GM18867 (cell line): Measurements from ENCODE around the gene CCNB1.
"Not testable (repeated sequence)": the region's sequence is repeated elsewhere in the genome, so short reads cannot be mapped to it uniquely, and the experiment has no call there.

ENCODE experiments used
- ATAC-seq: cut with Tn5 transposase; IDR thresholded peaks from one replicate; pipeline ENCODE4 v1.9.1; 2021; ENCODE audit warnings: mild to moderate bottlenecking, moderate library complexity; ENCODE audit not compliant: unreplicated experiment

Gene CCNB1

GRCh38 chr5:69181659-69182293 lies 14.8 kb downstream of the CCNB1 start:
- not testable (repeated sequence) for ATAC-seq

DNA sequence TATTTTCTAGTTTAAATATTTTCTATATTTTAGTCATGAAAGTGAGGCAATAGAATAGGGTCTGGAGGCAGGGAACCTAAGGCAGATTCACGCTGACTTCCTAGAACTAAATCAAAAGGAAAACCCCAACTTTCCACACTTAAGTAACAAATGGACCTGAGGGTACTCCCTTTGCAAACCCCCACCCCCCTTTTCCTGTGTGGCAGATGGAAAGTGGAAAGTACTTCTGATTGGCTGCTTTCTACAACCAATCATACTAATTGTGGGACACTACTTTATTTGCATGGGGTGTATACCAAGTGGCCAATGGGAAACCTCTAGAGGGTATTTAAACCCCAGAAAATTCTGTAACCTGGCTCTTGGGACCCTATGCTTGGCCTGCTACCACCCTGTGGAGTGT lies 17.7 kb downstream of the CCNB1 start:
- ATAC-seq: no peak

GRCh38 chr5:69187342-69187741 lies 20.4 kb downstream of the CCNB1 start:
- no peak for ATAC-seq

DNA sequence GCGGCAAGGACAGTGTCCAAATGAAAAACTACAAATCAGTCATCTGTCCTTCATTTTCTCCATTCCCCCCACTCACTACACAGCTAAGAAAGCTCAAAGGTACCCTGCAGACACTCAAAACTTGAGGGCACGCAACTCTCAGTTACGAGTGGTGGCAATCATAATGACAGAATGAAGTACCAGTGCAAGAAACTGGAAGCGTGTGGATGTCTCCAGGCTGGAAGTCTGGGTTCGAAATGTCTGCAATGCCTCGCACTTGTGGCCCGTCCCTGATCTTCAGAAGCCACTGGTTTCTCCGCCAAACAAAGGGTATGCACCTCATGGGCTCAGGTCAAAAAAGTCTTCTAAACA lies 21.8 kb downstream of the CCNB1 start:
- no peak for ATAC-seq

DNA sequence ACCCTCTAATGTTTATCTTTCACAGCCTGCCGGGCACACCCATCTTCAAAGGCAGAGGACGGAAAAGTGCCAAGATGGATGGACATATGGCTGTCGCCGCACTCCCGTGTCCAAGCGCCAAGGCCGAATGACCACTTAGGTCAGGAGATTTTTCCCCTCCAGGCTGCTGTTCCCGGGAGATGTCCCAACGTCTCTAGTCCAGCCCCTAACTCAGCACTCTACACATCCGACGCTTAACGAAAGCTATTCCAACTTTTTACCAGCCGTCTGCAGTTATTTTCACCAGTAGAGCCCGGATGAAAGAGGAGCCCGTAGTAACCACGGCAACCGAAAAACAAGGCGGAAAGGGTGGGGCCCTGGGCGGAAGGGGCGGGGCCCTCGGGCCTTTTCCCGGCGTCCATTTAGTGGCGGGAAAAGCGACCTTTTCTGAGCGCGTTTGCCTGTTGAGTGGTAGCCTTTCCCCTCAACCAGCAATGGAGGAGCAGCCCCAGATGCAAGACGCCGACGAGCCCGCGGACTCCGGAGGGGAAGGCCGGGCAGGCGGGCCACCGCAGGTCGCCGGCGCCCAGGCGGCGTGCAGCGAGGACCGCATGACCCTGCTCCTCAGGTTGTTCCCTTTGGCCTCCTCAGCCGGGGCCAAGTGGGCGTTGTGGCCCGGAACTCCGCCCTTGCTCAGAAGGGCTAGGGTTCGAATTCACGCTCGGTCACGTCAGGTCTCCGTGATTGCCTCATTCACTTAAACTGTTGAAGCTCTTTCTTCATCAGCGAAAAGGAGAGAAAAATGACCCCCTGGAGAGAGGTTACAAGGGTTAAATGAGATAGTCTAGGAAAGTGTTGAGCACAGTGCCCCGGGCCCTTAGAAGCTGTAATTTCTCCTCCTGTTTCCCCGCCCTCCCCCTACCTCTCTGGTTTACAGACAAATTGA lies 22.5 kb downstream of the CCNB1 start, which contains the start of gene CENPH:
TSS of gene CENPH (plus strand) at position 422 of the 925 bp plus-strand sequence. CDS start at position 474, 52 bp downstream.
- ATAC-seq: peak; percentile 97

DNA sequence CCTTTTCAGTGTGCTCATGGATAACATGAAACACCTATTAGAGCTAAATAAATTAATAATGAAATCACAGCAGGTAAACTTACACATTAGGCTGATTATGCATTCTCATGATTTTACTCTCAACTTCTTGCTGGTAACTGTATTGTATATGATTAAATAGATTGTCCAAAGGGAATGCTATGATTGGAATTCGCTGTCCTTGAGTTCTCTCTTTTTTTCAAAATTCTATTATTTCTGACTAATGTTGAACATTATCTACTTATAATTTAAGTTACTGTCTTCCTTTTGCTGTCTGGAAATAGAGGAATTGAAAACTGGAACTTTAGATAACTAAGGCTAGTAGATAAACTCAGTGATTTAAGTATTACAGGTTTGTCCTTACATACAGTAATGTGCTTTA lies 35.5 kb downstream of the CCNB1 start:
- no peak for ATAC-seq

DNA sequence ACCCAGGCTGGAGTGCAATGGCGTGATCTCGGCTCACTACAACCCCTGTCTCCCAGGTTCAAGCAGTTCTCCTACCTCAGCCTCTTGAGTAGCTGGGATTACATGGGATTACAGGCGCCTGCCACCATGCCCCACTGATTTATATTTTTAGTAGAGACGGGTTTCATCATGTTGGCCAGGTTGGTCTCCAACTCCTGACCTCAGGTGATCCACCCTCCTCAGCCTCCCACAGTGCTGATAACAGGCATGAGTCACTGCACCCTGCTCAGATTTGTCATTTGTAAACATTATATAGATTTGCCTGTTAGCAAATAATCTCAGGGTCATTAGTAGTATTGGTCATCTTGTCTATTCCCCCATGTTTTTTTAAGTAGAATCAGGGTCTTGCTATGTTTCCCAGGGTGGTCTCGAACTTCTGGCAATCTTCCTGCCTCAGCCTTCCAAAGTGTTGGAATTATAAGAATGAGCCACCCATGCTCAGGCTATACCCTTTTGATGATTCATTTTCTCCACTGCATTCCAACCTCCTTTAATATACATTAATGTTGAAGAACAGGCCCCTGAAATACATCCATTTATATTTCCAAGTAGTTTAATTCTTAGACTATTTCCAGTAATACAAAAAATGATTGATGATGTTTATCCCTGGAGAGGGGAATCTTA lies 39.7 kb downstream of the CCNB1 start:
- no peak for ATAC-seq

GRCh38 chr5:69209602-69210001 lies 42.7 kb downstream of the CCNB1 start:
- ATAC-seq: no peak

GRCh38 chr5:69211200-69211599 lies 44.2 kb downstream of the CCNB1 start:
- no peak for ATAC-seq

GRCh38 chr5:69212022-69212421 lies 45.1 kb downstream of the CCNB1 start:
- peak; percentile 65 for ATAC-seq

DNA sequence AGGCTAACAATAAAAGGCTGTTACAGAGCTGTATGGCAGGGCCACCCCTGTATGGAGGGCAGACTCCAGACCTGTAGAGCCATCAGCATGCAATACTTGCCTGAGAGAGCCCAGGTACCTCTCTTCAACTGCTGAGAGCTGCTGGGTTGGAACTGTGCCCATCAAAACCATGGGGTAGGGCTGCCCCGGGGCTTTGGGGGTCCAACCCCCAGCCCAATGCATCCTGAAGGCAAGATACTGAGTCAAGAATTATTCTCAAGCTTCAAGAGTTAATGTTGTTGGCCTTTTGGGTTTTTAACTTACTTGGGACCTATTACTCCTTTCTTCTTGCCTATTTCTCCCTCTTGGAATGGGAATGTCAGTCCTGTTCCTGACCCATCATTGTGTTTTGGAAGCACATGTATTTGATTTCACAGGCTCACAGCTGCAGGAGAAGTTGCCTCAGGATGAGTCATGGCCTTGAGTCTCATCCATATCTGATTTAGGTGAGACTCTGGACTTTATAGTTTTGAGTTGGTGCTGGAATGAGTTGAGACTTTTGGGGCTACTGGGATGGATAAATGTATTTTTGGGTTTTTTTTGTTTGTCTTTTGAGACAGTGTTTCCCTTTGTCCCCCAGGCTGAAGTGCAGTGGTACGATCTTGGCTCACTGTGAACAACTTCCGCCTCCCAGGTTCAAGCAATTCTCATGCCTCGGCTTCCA lies 46.7 kb downstream of the CCNB1 start:
- ATAC-seq: no peak

DNA sequence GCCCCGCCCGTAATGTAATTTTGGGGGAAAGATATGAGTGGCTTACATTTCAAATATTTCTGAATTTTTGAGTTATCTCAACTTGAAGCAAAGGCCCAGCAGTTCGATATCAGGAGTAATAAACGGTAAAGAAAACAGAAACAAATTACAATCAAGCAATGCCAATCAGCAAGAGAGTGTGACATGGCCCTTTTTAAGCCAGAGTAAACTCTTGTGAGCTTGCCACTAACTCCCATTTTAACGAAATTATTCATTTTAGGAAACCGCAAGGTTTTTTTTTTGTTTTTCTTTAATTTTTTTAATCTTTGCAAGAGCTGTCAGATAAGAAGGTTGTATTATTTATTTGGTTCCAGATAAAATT lies 50.2 kb downstream of the CCNB1 start:
- no peak for ATAC-seq

- ATAC-seq: peak; percentile 92
These were observed 50.9 kb downstream of the CCNB1 start for GRCh38 chr5:69217548-69218526.

- ATAC-seq: no peak
These were observed 53.0 kb downstream of the CCNB1 start for GRCh38 chr5:69219939-69220338.

GRCh38 chr5:69220371-69220770 lies 53.4 kb downstream of the CCNB1 start:
- ATAC-seq: not testable (repeated sequence)

- ATAC-seq: not testable (repeated sequence)
These were observed 53.9 kb downstream of the CCNB1 start for GRCh38 chr5:69220833-69221232.

GRCh38 chr5:69224520-69224919 lies 57.6 kb downstream of the CCNB1 start:
- ATAC-seq: no peak

GRCh38 chr5:69225860-69226259 lies 58.9 kb downstream of the CCNB1 start:
- ATAC-seq: no peak
